Fibroblast of skin of back (primary cell): ENCODE measurements around the gene ARID1A.
A peak's percentile ranks its signal among the peaks of the same experiment; 100 is the strongest.

Experiments
- DNase-seq: peaks from one replicate; pipeline ENCODE4 v3.0.0-alpha.2; 2013

ARID1A gene

GRCh38 chr1:26728645-26729044, 32.8 kb downstream of the ARID1A start:
- no peak for DNase-seq

- no peak for DNase-seq
These were observed 33.8 kb downstream of the ARID1A start for GRCh38 chr1:26729633-26730032.

- peak; percentile 27 for DNase-seq
These were observed 34.9 kb downstream of the ARID1A start for GRCh38 chr1:26730695-26731094.

GRCh38 chr1:26731233-26731902, 35.6 kb downstream of the ARID1A start:
- DNase-seq = no peak

GRCh38 chr1:26733392-26733791, 37.6 kb downstream of the ARID1A start:
- DNase-seq = no peak

GRCh38 chr1:26733982-26734381, 38.2 kb downstream of the ARID1A start:
- peak; percentile 33 for DNase-seq

GRCh38 chr1:26734501-26735058, 38.8 kb downstream of the ARID1A start:
- no peak for DNase-seq

- DNase-seq = no peak
These were observed 43.6 kb downstream of the ARID1A start for GRCh38 chr1:26739329-26739914.

- no peak for DNase-seq
These were observed 44.3 kb downstream of the ARID1A start for GRCh38 chr1:26740023-26740634.

- no peak for DNase-seq
These were observed 45.1 kb downstream of the ARID1A start for GRCh38 chr1:26740952-26741351.

- no peak for DNase-seq
These were observed 47.7 kb downstream of the ARID1A start for GRCh38 chr1:26743426-26744059.

GRCh38 chr1:26744075-26744959, 48.5 kb downstream of the ARID1A start:
- peak; percentile 97 for DNase-seq

- DNase-seq = no peak
These were observed 49.4 kb downstream of the ARID1A start for GRCh38 chr1:26745191-26745590.

- DNase-seq = no peak
These were observed 51.2 kb downstream of the ARID1A start for GRCh38 chr1:26747048-26747447.

- DNase-seq = no peak
These were observed 52.5 kb downstream of the ARID1A start for GRCh38 chr1:26748351-26748750.

GRCh38 chr1:26749458-26749857, 53.6 kb downstream of the ARID1A start:
- DNase-seq = no peak

- DNase-seq = no peak
These were observed 54.6 kb downstream of the ARID1A start for GRCh38 chr1:26750428-26750827.

- no peak for DNase-seq
These were observed 56.7 kb downstream of the ARID1A start for GRCh38 chr1:26752519-26752918.

- no peak for DNase-seq
These were observed 58.5 kb downstream of the ARID1A start for GRCh38 chr1:26754086-26754874.

GRCh38 chr1:26758358-26758757, 62.5 kb downstream of the ARID1A start:
- DNase-seq = no peak

GRCh38 chr1:26759531-26759930, 63.7 kb downstream of the ARID1A start:
- no peak for DNase-seq
